Measurements from ENCODE around the gene PPP1R12C.

GRCh38 chr19:55145232-55145631 is 27.8 kb upstream of the PPP1R12C start:
- TF ChIP-seq CTCF (IDR thresholded peaks at IDR 0.05) (no peak), POLR2A (IDR thresholded peaks at IDR 0.05) (no peak), EP300 (IDR thresholded peaks at IDR 0.05; ENCODE audit: low read depth) (no peak), POLR2AphosphoS5 (IDR thresholded peaks at IDR 0.05) (no peak)

All from transverse colon (tissue), 4 donors.